ENCODE data around the gene TOMM40L.
"Not testable (repeated sequence)": the region's sequence is repeated elsewhere in the genome, so short reads cannot be mapped to it uniquely, and the experiment has no call there.

Gene TOMM40L

GRCh38 chr1:161241682-161242081 lies 15.8 kb downstream of the TOMM40L start:
- no peak for DNase-seq (ENCODE audit: extremely low read depth, low read depth)
- TF ChIP-seq CTCF (IDR thresholded peaks at IDR 0.05; ENCODE audit: low read depth, low read length, missing control alignments): no peak
- no peak overlapping the region for H3K4me3 ChIP-seq (replicated peaks; ENCODE audit: low read depth, low read length)

- no peak for DNase-seq (ENCODE audit: extremely low read depth, low read depth)
- no peak for TF ChIP-seq CTCF (IDR thresholded peaks at IDR 0.05; ENCODE audit: low read depth, low read length, missing control alignments)
- no peak overlapping the region for H3K4me3 ChIP-seq (replicated peaks; ENCODE audit: low read depth, low read length)
These were observed 16.5 kb downstream of the TOMM40L start for GRCh38 chr1:161242313-161242712.

- DNase-seq (ENCODE audit: extremely low read depth, low read depth): no peak
- H3K4me3 ChIP-seq (replicated peaks; ENCODE audit: low read depth, low read length): no peak overlapping the region
- TF ChIP-seq CTCF (IDR thresholded peaks at IDR 0.05; ENCODE audit: low read depth, low read length, missing control alignments): no peak
These were observed 19.0 kb downstream of the TOMM40L start for GRCh38 chr1:161244888-161245287.

GRCh38 chr1:161250100-161250499 lies 24.2 kb downstream of the TOMM40L start:
- not testable (repeated sequence) for DNase-seq (ENCODE audit: extremely low read depth, low read depth); H3K4me3 ChIP-seq (replicated peaks; ENCODE audit: low read depth, low read length)

GRCh38 chr1:161250829-161251228 lies 25.0 kb downstream of the TOMM40L start:
- DNase-seq (ENCODE audit: extremely low read depth, low read depth): no peak
- no peak overlapping the region for H3K4me3 ChIP-seq (replicated peaks; ENCODE audit: low read depth, low read length)
- no peak for TF ChIP-seq CTCF (IDR thresholded peaks at IDR 0.05; ENCODE audit: low read depth, low read length, missing control alignments)

GRCh38 chr1:161251579-161251978 lies 25.7 kb downstream of the TOMM40L start:
- TF ChIP-seq CTCF (IDR thresholded peaks at IDR 0.05; ENCODE audit: low read depth, low read length, missing control alignments): no peak
- no peak overlapping the region for H3K4me3 ChIP-seq (replicated peaks; ENCODE audit: low read depth, low read length)
- no peak for DNase-seq (ENCODE audit: extremely low read depth, low read depth)

- H3K4me3 ChIP-seq (replicated peaks; ENCODE audit: low read depth, low read length); DNase-seq (ENCODE audit: extremely low read depth, low read depth): not testable (repeated sequence)
These were observed 29.4 kb downstream of the TOMM40L start for GRCh38 chr1:161255302-161255701.

- not testable (repeated sequence) for H3K4me3 ChIP-seq (replicated peaks; ENCODE audit: low read depth, low read length); DNase-seq (ENCODE audit: extremely low read depth, low read depth)
These were observed 30.2 kb downstream of the TOMM40L start for GRCh38 chr1:161255955-161256520.

- not testable (repeated sequence) for H3K4me3 ChIP-seq (replicated peaks; ENCODE audit: low read depth, low read length); DNase-seq (ENCODE audit: extremely low read depth, low read depth)
These were observed 31.2 kb downstream of the TOMM40L start for GRCh38 chr1:161257109-161257508.
